BLaER1 treated with 17β-estradiol and CSF1 and Interleukin-3, amounts not matched to agents 10 nM and 100 nM (cell line): ENCODE results near the gene AK2.

Source experiments
- H3K27ac ChIP-seq, 11 experiments: shearing (Covaris generic); formaldehyde crosslinking; 2 replicates each; pipeline ENCODE4 v1.8.1; 2022
- H3K27me3 ChIP-seq, 11 experiments: shearing (Covaris generic); formaldehyde crosslinking; 2 replicates each; pipeline ENCODE4 v1.8.1; 2022
- H3K36me3 ChIP-seq, 11 experiments: shearing (Covaris generic); formaldehyde crosslinking; 2 replicates each; pipeline ENCODE4 v1.8.1; 2022
- H3K4me1 ChIP-seq, 10 experiments: shearing (Covaris generic); formaldehyde crosslinking; 2 replicates each; pipeline ENCODE4 v1.8.1; 2022
- H3K4me2 ChIP-seq, 11 experiments: shearing (Covaris generic); formaldehyde crosslinking; 2 replicates each; pipeline ENCODE4 v1.8.1; 2022
- H3K4me3 ChIP-seq, 10 experiments: shearing (Covaris generic); formaldehyde crosslinking; 2 replicates each; pipeline ENCODE4 v1.8.1; 2022
- H3K9ac ChIP-seq, 11 experiments: shearing (Covaris generic); formaldehyde crosslinking; 2 replicates each; pipeline ENCODE4 v1.8.1; 2022
- H3K9me3 ChIP-seq, 11 experiments: shearing (Covaris generic); formaldehyde crosslinking; replicated peaks in 1 of 11; 2 replicates each; pipeline ENCODE4 v1.8.1; 2022
- H4K20me1 ChIP-seq, 11 experiments: shearing (Covaris generic); formaldehyde crosslinking; 2 replicates each; pipeline ENCODE4 v1.8.1; 2022
- Cebpa-rat ChIP-seq, 11 experiments: shearing (Covaris generic); IDR thresholded peaks; 2 replicates each; pipeline ENCODE4 v1.8.1; 2022

The AK2 gene

DNA sequence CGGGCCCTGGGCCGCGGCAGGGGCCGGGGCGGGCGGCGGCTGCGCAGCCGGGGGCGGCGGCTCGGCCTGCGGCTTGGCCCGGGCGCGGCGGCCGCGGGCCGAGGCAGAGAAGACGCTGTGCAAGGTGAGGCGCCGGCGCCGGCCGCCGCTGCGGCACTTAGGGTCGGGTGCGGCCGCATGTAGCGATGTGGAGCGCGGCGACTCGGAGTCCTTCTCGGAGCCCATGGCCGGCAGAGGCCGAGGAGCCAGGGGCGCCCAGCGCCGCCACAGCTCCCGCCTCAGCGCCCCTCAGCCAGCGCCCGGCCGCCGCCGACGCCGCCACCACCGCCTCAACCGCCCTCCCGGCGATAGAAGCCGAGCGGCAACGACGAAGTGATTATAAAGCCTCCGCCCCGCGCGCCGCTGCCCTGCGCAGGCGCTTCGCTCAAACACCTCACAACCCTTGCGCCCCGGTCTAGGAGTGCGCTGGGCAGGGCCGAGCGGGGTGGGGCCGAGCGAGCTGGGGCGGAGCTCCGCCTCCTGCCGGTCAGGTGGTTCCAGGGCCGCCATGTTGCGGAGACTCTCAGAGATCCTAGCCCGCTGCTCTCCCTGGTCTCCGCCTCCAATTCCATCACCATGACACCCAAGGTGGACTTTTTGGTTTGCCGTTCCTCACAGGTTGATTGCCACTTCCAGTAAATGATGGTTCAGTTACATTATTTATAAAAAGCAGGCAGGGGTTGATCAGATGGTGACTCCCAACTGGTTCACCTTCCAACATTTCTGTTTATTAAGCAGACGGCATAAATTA is 72.0 kb downstream of the AK2 start, which contains the start of gene RNF19B:
Gene RNF19B (minus strand): TSS at position 349 of the 790 bp plus-strand sequence. CDS start 124 bp downstream, at position 225.
- Histone ChIP-seq H3K9me3 (peaks cover 0 to 9% (median 0%) of the 10 kb centered on the region in 11 experiments; a peak in 1 of 22 replicates), H3K27ac (peak within 1 kb of the TSS; percentile 78 to 95 (median 92)), H4K20me1 (peaks cover 26 to 46% (median 42%) of the 10 kb centered on the region in 11 experiments), H3K4me1 (peaks cover 34 to 71% (median 48%) of the 10 kb centered on the region in 10 experiments), H3K27me3 (no peaks in the 10 kb centered on the region), H3K4me2 (peak within 1 kb of the TSS; percentile 87 to 100 (median 97)), H3K4me3 (peak within 1 kb of the TSS; percentile 91 to 100 (median 95)), H3K36me3 (peaks cover 0 to 10% (median 0%) of the 10 kb centered on the region in 11 experiments; a peak in 7 of 22 replicates), H3K9ac (peak within 1 kb of the TSS; percentile 89 to 97 (median 93))
- TF ChIP-seq Cebpa-rat (IDR thresholded peaks at IDR 0.05) = no peak

DNA sequence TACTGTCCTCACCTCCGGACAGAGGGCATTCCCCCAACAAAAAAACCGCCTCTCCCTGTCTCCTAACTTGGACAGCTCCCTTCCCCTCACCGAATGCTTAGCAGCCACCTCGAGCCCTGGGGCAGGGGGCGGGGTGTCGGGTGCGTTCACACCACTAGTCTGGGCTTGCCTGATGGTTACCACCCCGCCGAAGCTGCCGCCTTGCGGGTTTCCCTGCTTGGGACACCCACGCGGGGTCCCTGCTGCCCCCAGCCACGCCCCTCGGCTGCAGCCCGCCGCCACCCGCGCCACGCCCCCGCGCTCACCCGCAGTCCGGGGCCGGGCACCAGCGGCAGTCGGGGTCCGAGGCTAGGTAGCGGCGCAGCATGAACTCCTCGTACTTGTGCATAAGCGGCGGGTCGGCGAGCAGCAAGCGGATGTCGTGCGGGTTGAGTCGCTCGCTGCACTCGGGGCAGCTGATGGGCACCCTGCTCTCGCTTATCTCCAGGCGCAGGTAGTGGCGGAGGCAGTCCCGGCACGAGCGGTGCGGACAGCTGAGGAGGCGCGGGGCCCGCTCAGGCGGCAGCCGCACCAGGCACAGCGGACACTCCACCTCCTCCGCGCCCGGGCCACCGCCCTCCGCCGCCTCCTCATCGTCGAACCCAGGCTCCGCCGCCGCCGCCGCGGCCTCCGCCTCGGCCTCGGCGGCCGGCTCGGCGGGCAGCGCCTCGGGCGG is 72.8 kb downstream of the AK2 start:
- H3K4me3 ChIP-seq = peak overlapping the region; percentile 91 to 100 (median 95)
- peaks cover 0 to 17% (median 5%) of the 10 kb centered on the region in 11 experiments; a peak in 12 of 22 replicates for H3K36me3 ChIP-seq
- H3K4me2 ChIP-seq = peak overlapping the region; percentile 87 to 100 (median 97)
- peak overlapping the region; percentile 89 to 97 (median 93) for H3K9ac ChIP-seq
- peaks cover 41 to 71% (median 55%) of the 10 kb centered on the region in 10 experiments for H3K4me1 ChIP-seq
- H3K9me3 ChIP-seq = peaks cover 0 to 9% (median 0%) of the 10 kb centered on the region in 11 experiments; a peak in 1 of 22 replicates
- peaks cover 32 to 54% (median 49%) of the 10 kb centered on the region in 11 experiments for H4K20me1 ChIP-seq
- TF ChIP-seq Cebpa-rat (IDR thresholded peaks at IDR 0.05) = no peak
- peak overlapping the region; percentile 78 to 95 (median 92) for H3K27ac ChIP-seq
- no peaks in the 10 kb centered on the region for H3K27me3 ChIP-seq

DNA sequence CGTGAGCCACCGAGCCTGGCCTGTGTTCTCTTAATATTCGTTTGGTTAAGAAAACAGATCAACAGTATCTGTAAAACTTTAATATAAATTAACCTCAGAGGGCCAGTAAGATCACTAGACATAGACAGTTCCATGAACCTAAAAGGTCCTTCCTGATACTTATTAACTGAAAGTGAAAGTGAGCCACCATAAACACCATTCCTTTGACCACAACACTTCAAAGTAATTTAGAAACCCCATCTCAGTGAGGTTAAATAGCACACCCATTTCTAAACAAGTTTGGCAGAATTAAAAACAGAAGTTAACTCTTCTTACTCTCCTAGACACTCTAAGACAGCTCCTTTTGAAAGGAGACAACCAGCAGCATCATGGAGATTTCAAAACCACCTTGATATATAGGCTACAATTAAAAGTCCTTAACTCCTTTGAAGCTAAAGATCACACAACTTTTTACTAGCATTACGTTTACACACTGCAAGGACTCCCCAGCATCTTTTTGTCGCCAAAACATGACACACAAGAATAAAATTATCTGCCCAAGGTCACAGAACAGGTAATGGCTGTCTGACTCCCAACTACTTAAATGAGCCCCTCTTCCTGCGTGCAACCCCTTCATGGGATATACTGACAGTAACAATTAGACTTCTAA is 74.3 kb downstream of the AK2 start:
- no peak for TF ChIP-seq Cebpa-rat (IDR thresholded peaks at IDR 0.05)
- H3K4me1 ChIP-seq = peaks cover 49 to 71% (median 57%) of the 10 kb centered on the region in 10 experiments
- peak overlapping the region; percentile 89 to 97 (median 93) for H3K9ac ChIP-seq
- peaks cover 44 to 69% (median 62%) of the 10 kb centered on the region in 11 experiments for H4K20me1 ChIP-seq
- H3K4me2 ChIP-seq = peak overlapping the region; percentile 87 to 100 (median 97)
- H3K27ac ChIP-seq = peak overlapping the region; percentile 6 to 95 (median 92); a peak in 20 of 22 replicates
- H3K9me3 ChIP-seq = peaks cover 0 to 9% (median 0%) of the 10 kb centered on the region in 11 experiments; a peak in 1 of 22 replicates
- H3K27me3 ChIP-seq = no peaks in the 10 kb centered on the region
- H3K36me3 ChIP-seq = peaks cover 4 to 32% (median 20%) of the 10 kb centered on the region in 11 experiments; a peak in 20 of 22 replicates
- H3K4me3 ChIP-seq = peak overlapping the region; percentile 91 to 100 (median 95)

DNA sequence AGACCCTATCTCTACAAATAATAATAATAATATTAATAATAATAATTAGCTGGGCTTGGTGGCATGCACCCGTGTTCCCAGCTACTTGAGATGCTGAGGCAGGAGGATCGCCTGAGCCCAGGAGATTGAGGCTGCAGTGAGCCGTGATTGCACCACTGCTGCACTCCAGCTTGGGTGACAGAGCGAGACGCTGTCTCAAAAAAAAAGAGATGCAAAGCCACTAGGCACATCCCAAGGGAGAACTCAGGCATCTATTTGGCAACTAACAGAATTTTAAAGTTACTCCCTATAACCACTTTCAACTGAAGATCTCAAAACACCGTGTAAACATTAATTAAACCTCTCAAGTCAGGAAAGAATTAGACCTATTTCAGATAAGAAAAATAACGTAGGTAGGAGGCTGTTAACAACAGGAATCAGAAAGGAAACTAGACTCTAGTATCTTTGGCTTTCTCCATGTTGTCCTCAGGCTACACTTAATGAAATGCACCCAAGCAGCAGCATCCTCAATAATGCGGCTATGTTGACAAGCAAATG is 75.8 kb downstream of the AK2 start:
- peaks cover 56 to 72% (median 65%) of the 10 kb centered on the region in 10 experiments for H3K4me1 ChIP-seq
- H3K9me3 ChIP-seq = peaks cover 0 to 6% (median 0%) of the 10 kb centered on the region in 11 experiments; a peak in 1 of 22 replicates
- peak overlapping the region; percentile 89 to 97 (median 93) for H3K9ac ChIP-seq
- peak overlapping the region in 10 of 11 experiments; percentile 37 to 95 (median 92); a peak in 20 of 22 replicates for H3K27ac ChIP-seq
- TF ChIP-seq Cebpa-rat (IDR thresholded peaks at IDR 0.05) = peak in 8 of 11 experiments; percentile 64 to 99 (median 94); a peak in 16 of 22 replicates
- peak overlapping the region; percentile 87 to 100 (median 97) for H3K4me2 ChIP-seq
- peaks cover 13 to 47% (median 35%) of the 10 kb centered on the region in 11 experiments; a peak in 21 of 22 replicates for H3K36me3 ChIP-seq
- peak overlapping the region; percentile 91 to 100 (median 95) for H3K4me3 ChIP-seq
- no peaks in the 10 kb centered on the region for H3K27me3 ChIP-seq
- peaks cover 59 to 84% (median 77%) of the 10 kb centered on the region in 11 experiments for H4K20me1 ChIP-seq

DNA sequence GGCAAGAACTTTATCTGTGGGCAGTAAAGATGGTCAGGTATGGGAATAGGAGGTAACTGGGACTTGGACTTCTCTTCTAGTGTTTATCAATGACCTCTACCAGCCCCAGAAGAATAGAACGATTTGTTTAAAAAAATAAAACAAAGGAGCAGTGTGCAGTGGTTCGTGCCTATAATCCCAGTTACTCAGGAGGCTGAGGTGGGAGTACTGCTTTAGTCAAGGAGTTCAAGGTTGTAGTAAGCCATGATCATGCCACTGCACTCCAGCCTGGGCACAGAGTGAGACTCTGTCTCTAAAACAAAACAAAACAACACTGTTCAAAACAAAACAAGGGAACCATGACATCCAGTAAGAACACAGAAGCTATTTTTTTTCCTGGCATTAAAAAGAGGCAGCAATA is 76.3 kb downstream of the AK2 start:
- Histone ChIP-seq H3K4me2 (peak overlapping the region; percentile 87 to 100 (median 97)), H3K27me3 (no peaks in the 10 kb centered on the region), H3K4me1 (peaks cover 57 to 77% (median 67%) of the 10 kb centered on the region in 10 experiments), H3K9me3 (peaks cover 0 to 2% (median 0%) of the 10 kb centered on the region in 11 experiments; a peak in 1 of 22 replicates), H3K9ac (peak overlapping the region; percentile 89 to 97 (median 93); a peak in 21 of 22 replicates), H3K36me3 (peaks cover 16 to 53% (median 40%) of the 10 kb centered on the region in 11 experiments; a peak in 21 of 22 replicates), H3K27ac (peak overlapping the region in 10 of 11 experiments; percentile 37 to 95 (median 92); a peak in 20 of 22 replicates), H3K4me3 (peak overlapping the region; percentile 91 to 100 (median 95); a peak in 19 of 20 replicates), H4K20me1 (peaks cover 64 to 90% (median 82%) of the 10 kb centered on the region in 11 experiments)
- no peak for TF ChIP-seq Cebpa-rat (IDR thresholded peaks at IDR 0.05)

DNA sequence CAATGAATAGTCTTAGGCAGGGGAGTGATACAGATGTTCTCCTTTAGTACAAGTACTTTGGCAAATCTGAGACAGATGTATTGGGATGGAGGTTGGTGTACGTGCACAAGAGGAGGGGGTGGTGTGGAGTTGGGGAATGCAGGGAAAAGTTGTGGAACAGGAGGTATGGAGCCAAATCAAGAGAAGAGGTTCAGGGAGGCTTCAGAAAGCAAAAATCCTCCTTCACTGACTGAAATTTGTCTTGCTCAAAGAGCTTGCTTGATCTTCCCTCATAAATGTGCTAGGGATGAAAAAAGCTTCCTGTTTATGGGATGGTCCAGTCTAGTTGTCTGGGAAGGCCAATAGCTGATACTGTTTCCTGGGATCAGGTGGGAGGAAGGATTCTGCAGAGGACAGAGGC is 77.9 kb downstream of the AK2 start:
- H4K20me1 ChIP-seq = peaks cover 76 to 100% (median 93%) of the 10 kb centered on the region in 11 experiments
- H3K27me3 ChIP-seq = no peaks in the 10 kb centered on the region
- peak overlapping the region in 8 of 11 experiments; percentile 54 to 95 (median 92); a peak in 16 of 22 replicates for H3K27ac ChIP-seq
- no peak for TF ChIP-seq Cebpa-rat (IDR thresholded peaks at IDR 0.05)
- peak overlapping the region in 6 of 10 experiments; percentile 6 to 29 (median 22); a peak in 10 of 20 replicates for H3K4me3 ChIP-seq
- no peaks in the 10 kb centered on the region for H3K9me3 ChIP-seq
- H3K36me3 ChIP-seq = peaks cover 26 to 68% (median 55%) of the 10 kb centered on the region in 11 experiments
- H3K9ac ChIP-seq = peak overlapping the region in 8 of 11 experiments; percentile 25 to 97 (median 71); a peak in 10 of 22 replicates
- peaks cover 55 to 82% (median 65%) of the 10 kb centered on the region in 10 experiments for H3K4me1 ChIP-seq
- H3K4me2 ChIP-seq = peak overlapping the region; percentile 87 to 100 (median 97)
